Prostate gland (tissue), 2 donors: Measurements from ENCODE around the gene METTL9.

Source experiments
- POLR2A ChIP-seq: fragments of 450-650 bp; IDR thresholded peaks from one replicate; pipeline ENCODE4 v1.6.1; 2016; ENCODE audit warnings: antibody characterized with exemption, mild to moderate bottlenecking
- POLR2AphosphoS5 ChIP-seq: sonication (generic); formaldehyde crosslinking; IDR thresholded peaks from one replicate; pipeline ENCODE4 v1.6.1; 2017; ENCODE audit warnings: antibody characterized with exemption
- TF ChIP-seq, protein P1 (sequence below), 4 experiments: fragments of 200-600 bp in 2 of 4; fragments of 450-650 bp in 2 of 4; sonication (generic) in 2 of 4; IDR thresholded peaks; 1 replicate in 3 of 4; 2 replicates in 1 of 4; pipeline ENCODE4 v1.5.1; 2016 to 2019; ENCODE audit warnings: antibody characterized with exemption in 4 of 4, mild to moderate bottlenecking in 2 of 4, moderate library complexity in 2 of 4

DNA sequence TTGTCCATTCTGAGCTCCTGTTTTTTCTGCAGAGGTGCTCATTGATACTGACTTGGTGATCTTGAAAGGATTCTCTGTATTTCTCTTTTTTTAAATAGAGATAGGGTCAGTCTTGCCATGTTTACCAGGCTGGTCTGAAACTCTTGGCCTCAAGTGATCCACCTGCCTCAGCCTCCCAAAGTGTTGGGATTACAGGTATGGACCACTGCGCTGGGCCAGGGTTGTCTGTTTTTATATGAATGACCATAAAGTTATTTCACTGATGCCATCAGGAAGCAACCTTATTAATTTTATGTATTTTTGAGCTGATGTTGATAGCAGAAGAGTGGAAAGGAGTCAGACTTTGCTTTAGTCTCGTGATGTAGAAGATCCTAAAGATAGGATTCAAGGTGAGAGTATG lies 35.7 kb upstream of the METTL9 start:
- TF ChIP-seq, protein P1, sequence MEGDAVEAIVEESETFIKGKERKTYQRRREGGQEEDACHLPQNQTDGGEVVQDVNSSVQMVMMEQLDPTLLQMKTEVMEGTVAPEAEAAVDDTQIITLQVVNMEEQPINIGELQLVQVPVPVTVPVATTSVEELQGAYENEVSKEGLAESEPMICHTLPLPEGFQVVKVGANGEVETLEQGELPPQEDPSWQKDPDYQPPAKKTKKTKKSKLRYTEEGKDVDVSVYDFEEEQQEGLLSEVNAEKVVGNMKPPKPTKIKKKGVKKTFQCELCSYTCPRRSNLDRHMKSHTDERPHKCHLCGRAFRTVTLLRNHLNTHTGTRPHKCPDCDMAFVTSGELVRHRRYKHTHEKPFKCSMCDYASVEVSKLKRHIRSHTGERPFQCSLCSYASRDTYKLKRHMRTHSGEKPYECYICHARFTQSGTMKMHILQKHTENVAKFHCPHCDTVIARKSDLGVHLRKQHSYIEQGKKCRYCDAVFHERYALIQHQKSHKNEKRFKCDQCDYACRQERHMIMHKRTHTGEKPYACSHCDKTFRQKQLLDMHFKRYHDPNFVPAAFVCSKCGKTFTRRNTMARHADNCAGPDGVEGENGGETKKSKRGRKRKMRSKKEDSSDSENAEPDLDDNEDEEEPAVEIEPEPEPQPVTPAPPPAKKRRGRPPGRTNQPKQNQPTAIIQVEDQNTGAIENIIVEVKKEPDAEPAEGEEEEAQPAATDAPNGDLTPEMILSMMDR (IDR thresholded peaks at IDR 0.05), result no peak
- TF ChIP-seq POLR2A (no peak), POLR2AphosphoS5 (no peak)
